Ishikawa (cell line): ENCODE results near the gene CDKN2AIP.

Source experiments
- CEBPB ChIP-seq: IDR thresholded peaks from 2 replicates; pipeline ENCODE4 v1.6.1; 2012
- CREB1 ChIP-seq: IDR thresholded peaks from 2 replicates; pipeline ENCODE4 v1.6.1; 2012; ENCODE audit warnings: low read depth
- EP300 ChIP-seq: IDR thresholded peaks from 2 replicates; pipeline ENCODE4 v1.6.1; 2012; ENCODE audit warnings: borderline replicate concordance
- RAD21 ChIP-seq: IDR thresholded peaks from 2 replicates; pipeline ENCODE4 v1.6.1; 2012; ENCODE audit warnings: low read depth
- TEAD4 ChIP-seq: IDR thresholded peaks from 2 replicates; pipeline ENCODE4 v1.6.1; 2012
- YY1 ChIP-seq: IDR thresholded peaks from 2 replicates; pipeline ENCODE4 v1.6.1; 2012; ENCODE audit warnings: low read depth
- TF ChIP-seq, protein P1 (sequence below): IDR thresholded peaks from 2 replicates; pipeline ENCODE4 v1.6.1; 2012; ENCODE audit warnings: low read depth, mild to moderate bottlenecking
- TF ChIP-seq, protein P2 (sequence below): IDR thresholded peaks from 2 replicates; pipeline ENCODE4 v1.6.1; 2012
- TF ChIP-seq, protein P3 (sequence below): IDR thresholded peaks from 2 replicates; pipeline ENCODE4 v1.6.1; 2012

DNA sequence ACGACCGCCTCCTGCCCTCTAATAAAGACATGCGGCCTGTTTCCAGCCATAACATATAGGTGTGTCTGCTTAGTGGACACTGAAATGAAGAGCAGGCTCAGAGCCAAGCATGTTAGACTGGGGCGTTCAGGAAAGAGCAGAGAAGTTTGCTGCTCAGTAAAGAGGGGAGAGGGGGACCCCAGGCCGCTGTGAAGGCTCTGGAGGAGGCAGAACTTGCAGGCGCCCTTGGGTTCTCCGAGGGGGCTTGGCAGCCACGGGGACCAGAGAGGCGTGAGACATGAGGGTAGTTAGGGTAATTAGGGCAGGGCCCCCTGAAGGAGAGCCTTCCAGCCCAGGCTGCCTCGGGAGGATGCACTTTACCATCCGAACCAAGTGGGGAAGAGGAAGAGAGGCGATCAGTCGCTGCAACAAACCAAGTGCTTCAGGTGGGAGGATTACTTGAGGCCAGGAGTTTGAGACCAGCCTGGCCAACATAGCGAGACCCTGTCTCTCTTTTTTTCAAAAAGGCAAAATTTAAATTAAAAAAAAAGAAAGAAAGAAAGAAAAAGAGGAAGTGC lies 46.6 kb upstream of the CDKN2AIP start:
- TF ChIP-seq, protein P1, sequence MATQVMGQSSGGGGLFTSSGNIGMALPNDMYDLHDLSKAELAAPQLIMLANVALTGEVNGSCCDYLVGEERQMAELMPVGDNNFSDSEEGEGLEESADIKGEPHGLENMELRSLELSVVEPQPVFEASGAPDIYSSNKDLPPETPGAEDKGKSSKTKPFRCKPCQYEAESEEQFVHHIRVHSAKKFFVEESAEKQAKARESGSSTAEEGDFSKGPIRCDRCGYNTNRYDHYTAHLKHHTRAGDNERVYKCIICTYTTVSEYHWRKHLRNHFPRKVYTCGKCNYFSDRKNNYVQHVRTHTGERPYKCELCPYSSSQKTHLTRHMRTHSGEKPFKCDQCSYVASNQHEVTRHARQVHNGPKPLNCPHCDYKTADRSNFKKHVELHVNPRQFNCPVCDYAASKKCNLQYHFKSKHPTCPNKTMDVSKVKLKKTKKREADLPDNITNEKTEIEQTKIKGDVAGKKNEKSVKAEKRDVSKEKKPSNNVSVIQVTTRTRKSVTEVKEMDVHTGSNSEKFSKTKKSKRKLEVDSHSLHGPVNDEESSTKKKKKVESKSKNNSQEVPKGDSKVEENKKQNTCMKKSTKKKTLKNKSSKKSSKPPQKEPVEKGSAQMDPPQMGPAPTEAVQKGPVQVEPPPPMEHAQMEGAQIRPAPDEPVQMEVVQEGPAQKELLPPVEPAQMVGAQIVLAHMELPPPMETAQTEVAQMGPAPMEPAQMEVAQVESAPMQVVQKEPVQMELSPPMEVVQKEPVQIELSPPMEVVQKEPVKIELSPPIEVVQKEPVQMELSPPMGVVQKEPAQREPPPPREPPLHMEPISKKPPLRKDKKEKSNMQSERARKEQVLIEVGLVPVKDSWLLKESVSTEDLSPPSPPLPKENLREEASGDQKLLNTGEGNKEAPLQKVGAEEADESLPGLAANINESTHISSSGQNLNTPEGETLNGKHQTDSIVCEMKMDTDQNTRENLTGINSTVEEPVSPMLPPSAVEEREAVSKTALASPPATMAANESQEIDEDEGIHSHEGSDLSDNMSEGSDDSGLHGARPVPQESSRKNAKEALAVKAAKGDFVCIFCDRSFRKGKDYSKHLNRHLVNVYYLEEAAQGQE, result no peak
- no peak for TF ChIP-seq CEBPB
- TF ChIP-seq EP300, result no peak
- TF ChIP-seq CREB1, result no peak
- TF ChIP-seq RAD21, result no peak
- no peak for TF ChIP-seq TEAD4
- TF ChIP-seq, protein P2, sequence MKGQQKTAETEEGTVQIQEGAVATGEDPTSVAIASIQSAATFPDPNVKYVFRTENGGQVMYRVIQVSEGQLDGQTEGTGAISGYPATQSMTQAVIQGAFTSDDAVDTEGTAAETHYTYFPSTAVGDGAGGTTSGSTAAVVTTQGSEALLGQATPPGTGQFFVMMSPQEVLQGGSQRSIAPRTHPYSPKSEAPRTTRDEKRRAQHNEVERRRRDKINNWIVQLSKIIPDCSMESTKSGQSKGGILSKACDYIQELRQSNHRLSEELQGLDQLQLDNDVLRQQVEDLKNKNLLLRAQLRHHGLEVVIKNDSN, result no peak
- no peak for TF ChIP-seq YY1
- TF ChIP-seq, protein P3, sequence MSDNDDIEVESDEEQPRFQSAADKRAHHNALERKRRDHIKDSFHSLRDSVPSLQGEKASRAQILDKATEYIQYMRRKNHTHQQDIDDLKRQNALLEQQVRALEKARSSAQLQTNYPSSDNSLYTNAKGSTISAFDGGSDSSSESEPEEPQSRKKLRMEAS, result no peak
